GM18861 (cell line): ENCODE data around the gene P2RY12.

Source experiments
- ATAC-seq: cut with Tn5 transposase; IDR thresholded peaks from one replicate; pipeline ENCODE4 v1.9.1; 2021; ENCODE audit not compliant: unreplicated experiment

P2RY12 gene

DNA sequence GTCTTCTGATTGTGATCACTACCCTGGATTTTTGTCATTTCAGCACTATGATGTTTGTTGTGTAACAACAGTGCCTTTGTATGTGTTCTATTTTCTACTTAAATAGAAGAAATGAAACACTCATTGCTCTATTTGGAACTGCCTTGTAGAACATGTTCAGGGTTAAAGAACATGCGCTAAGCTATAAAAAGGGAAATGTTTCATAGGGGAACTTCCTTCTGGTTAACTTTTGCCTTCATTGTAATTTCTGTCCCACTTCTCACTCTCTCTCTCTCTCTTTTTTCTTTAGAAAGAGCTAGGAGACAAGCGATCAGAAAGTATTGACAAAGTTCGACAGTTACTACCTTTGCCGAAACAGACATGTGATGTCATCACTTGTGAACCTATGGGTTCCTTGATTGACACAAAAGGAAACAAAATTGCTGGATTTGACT, at the start of gene P2RY12:
P2RY12 (minus strand) TSS at position 13 of the 434 bp plus-strand sequence. CDS start 45,908 bp downstream, outside the sequence.
- ATAC-seq = peak; percentile 32

DNA sequence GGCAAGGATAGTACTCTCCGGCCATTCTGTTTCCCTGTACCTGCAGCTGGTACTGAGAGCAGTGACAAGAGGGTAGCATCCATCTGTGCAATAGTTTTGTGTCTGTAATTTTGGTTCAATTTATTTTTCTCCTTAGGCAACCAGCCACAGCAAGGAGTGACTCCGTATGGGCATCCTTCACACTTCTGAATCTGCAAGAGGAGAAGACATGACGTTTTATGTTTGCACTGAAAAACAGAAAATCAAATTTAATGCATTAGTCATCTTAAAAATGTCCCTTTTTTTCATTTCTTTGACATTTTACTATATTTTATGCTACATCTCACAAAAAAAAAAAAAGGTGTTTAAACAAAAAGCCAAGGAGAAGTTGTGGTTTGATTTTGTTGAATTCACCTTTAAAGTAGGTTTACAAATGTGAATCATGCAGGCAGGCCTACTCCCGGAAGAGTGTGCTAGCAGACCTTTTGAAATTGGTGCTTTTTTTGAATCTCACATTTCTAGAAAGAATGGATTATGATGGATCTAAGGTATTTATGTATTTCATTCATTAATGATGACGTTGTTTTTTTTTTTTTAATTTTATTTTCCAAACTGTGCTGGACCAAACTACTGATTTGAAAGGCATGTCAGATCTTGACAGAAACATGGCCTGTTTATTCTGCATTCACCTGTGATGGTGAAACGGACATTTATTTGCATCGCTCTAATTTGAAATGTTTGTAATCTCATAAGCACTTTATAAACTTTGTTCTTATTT, 48.2 kb upstream of the P2RY12 start:
- ATAC-seq = no peak

DNA sequence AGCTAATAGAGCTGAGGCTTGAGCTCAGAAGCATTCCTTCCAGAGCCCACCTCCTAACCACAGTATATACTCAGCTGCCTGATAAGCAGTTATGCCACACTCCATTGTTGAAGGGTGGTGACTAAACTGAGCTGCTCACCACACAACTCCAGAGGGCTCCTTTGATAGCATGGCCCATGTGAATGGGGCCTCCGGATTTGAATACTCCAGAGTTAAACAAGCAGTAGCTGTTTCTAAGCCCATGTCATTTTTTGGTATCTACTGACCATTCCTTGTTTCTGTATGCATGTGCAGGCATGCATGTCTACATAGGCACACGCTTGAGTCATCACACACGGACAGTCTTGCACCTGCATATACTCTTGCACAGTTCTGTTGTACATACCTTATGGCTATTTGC, 47.4 kb upstream of the P2RY12 start:
- ATAC-seq = no peak

DNA sequence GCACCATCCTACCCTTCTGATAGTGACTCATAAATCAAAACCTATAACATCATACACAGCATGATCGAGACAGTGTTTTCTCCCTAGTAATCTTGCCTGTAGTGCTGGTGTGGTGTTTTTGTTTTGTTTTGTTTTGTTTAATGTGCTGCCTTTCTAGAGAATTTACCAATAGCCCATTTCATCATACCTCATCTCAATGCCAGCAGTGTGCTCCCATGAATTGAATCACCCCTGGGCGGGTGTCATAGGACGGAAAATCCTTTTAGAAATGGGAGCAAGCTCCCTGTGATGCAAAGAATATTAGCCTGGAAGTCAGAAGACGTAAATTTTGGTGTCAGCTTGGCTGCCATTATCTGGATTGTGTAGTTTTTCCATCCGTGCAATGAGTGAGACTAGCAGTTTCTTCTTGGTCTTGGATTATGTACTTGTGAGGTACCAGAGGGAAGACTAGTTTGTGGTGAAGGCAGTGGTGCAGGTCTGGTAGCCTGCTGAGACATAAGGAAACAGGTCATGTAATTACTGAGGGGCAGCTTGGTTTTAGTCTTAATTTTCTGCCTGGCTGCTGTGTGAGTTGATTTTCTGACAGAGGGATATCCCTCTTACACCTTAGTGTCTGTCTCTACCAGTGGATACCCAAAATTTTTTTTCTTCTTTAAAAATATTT, 46.4 kb upstream of the P2RY12 start:
- no peak for ATAC-seq

DNA sequence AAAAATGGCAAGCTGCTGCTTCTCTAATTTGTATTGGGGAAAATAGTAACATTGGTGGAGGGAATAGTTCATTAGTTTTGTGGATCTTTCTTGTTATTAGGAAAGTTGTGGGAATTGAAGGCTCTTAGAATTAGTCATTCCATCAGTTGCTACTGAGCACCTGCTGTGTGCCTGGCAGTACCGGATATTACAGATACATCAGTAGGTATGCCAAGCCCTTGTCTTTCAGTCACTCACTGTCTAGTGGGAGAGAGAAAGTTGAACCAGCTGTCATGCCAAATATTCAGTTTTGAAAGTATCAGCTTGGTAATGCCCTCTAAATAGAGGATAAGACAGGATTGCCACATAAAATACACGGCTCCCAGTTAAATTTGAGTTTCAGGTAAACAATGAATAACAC, 43.8 kb upstream of the P2RY12 start:
- ATAC-seq = no peak

DNA sequence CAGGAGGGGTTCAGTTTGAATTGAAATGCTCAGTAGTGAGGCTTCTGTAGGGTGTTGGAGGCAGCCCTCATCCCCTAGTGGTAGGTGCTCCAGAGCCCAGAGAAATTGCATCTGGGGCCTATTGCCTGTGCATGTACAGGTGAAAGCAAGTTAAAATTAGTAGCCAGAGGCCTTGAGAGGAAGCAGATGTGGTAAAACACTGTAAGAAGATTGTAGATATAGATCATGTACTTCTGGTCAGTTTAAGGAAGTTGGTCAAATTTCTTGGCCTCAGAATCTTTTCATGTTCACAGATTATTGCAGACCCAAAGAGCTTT, 41.7 kb upstream of the P2RY12 start:
- ATAC-seq = peak; percentile 94

DNA sequence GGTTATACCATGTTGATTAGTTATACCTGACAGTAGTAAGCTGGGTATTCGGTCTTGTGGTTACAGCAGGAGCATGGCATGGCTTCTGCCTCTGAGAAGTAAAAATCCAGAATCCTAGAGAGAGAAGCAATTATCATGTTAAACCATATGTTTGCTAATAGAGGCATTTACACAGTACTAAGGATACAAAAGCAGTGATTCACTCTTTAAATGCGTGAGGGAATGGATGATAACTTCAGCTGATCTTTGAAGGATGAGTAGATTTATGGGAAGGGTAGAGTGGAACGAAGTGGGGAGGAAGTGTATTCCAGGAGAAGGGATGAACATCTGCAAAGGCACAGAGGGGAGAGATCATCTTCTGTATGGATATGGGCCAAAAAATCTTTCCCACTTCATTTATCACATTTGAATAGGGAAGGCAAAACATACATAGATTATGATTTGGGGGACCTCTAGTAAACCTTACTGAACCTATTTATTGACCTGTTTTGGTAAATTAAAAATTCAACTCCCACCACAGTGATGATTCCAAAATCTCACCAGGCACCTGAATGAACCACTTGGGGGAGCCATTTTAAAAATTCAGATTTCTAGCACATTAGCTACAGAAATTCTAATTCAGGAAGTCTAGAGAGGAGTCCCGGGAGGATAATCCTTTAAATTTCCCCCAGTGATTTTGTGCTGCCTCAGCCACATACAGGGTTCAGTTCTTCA, 41.2 kb upstream of the P2RY12 start:
- peak; percentile 6 for ATAC-seq

DNA sequence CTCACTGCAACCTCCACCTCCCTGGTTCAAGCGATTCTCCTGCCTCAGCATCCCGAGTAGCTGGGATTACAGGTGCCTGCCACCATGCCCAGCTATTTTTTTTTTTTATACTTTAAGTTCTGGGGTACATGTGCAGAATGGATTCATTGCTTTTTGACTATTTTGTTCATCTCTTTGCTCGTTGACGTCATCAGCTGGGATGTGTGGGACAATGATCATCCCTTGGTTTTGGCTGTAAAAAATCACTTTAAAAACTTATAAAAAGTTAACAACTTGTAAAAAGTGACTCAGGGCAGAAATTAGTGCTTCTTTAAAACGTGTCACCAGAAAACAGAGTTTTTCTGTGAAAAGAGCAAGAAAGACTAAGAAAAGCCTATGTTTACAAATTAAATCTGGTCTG, 38.5 kb upstream of the P2RY12 start:
- ATAC-seq = no peak

DNA sequence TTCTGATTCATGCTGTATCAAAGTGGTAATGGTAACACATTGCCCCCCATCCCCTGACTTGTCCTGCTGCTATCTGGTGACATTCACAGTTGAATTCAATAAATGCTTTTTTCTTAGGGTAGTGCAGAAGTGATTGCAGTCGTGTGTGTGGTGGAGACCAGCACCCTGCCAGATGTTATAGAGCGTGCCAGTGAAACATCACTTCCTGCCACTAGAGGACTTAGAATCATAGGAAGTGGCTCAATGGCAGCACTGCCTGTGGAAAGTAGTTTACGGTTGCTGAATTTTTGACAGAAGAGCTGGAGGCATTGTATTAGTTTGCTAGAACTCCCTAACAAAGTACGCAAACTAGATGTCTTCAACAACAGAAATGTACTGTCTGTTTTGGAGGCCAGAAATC, 37.4 kb upstream of the P2RY12 start:
- no peak for ATAC-seq

DNA sequence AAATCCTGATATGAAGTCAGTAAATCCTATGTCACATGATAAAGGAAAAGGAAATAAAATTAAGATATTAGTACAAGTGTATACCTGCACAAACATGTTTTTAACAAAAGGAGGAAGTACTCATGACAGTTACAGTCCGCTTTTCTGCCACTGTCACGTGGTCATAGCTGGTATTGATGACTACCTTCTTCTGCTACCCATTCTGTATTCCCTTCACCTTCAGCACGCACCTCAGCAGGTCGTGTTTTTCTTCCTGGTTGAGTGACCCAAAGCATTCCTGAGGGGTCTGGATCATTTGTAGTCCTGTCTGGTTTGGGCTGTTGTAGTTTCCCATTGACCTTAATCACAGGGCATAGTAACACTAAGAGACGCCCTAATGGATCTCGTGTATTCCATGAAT, 35.3 kb upstream of the P2RY12 start:
- ATAC-seq = no peak

DNA sequence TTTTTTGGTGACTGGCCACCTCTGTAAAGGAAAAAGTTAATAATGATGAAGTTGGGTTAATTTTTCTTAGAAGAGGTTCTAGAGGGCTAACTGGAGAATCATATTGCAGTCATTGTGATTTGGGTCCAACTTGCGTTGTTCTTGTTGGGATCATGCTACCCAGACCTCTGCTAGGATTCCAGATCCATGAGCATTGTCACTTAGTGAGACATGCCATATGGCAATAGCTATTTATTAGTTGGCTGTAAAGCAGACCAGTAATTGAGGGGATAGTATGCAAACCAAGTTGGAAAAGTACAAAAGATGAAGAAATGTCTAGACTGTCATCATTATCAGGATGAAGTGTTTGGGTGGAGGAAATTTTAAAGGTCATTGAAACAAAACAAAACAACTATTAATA, 30.7 kb upstream of the P2RY12 start:
- ATAC-seq = no peak

DNA sequence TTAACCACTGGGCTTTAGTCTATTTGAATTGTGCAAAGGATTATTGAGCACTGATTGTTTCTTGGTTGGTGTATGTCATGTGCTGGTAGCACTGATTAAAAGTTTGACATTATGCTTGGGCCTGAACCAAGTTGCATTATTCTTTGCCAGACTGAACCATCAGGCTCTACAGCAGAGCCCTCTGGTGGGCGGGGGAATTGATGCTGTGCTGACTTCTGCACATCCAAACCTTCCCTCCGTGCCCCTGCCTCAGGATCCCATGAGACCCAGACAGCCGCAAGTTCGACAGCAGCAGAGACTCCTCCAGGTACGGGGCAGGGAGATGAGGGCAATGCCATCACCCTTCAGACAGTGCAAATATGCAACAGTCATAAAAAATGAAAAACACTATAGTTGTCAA, 28.4 kb upstream of the P2RY12 start:
- no peak for ATAC-seq

DNA sequence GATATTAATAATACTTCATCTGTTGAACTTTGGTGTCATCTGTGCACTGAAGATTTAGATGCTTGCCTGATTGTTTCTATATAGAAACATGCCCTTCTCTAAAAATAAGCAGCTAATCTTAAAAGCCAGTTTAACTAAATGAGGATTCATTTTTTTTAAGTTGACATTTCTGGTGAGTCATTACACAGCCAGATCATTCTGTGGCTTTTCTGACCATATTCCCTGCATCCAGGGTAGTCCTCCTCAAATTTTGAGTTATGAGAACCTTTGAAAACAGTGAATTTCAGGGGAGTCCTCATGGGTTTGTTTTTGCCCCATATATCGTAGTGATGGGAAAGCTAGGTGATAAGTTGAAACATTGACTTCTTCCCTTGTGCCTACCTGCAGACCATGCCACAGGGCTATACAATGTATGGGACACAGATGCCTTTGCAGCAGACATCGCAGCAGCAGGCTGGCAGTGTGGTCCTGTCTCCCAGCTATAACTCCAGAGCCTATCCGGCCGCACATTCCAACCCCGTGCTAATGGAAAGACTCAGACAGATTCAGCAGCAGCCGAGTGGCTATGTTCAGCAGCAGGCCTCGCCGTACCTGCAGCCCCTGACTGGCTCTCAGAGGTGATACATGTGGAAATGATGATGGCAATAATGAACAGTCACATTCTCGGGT, 26.5 kb upstream of the P2RY12 start:
- ATAC-seq = no peak

DNA sequence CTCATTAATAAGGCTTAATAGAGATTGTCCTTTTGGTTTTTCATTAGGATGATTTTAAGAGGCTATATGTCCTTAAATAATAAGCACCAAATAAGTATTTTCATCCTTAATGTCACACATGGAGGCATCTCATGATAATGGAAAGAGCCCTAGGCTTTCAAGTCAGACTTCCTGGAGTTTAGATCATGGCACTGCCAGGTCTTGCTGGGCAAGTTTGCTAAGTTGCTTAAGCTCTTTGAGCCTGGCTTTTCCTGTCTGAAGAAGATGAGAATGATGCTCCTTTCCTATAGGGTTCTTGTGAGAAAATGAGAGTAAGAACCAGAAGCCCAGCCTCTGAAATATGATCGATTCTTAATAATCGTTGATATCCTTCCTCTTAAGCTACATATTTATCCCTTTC, 23.4 kb upstream of the P2RY12 start:
- ATAC-seq = no peak

DNA sequence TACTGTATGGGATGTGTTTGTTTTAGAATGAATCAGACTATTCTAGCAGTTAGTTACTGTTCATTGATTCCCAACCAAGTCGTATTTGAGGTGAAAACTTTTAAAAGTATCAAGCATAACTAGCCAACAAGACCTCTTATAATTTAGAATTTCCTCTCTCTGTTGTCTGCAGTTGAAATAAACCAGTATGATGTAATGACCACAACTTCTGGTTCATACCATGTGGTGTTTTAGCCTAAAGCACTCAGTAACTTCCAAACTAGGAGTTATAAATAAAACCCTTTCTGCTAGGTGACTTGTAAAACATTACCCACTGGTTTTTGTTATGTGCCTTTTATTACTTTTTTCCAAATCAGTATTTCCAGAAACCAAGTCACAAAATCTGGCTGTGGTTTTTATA, 19.8 kb upstream of the P2RY12 start:
- peak; percentile 86 for ATAC-seq

DNA sequence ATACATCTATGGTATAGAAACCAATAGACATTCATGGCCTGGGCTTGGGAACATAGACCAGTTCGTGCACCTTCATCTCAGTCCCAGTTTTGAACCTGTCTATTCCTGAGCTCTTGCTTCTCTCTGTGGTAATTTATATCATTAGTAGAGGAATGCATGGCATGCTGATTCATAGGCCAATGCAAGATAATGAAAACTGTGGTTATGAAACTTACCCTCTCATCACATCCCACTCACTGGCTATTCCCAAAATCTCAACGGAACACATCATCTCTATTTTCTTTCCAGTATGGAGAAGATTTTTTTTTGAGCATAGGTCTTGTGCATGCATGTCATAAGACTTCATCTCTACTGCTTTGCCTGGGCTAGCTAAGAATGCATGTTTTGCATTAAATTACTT, 18.7 kb upstream of the P2RY12 start:
- no peak for ATAC-seq

DNA sequence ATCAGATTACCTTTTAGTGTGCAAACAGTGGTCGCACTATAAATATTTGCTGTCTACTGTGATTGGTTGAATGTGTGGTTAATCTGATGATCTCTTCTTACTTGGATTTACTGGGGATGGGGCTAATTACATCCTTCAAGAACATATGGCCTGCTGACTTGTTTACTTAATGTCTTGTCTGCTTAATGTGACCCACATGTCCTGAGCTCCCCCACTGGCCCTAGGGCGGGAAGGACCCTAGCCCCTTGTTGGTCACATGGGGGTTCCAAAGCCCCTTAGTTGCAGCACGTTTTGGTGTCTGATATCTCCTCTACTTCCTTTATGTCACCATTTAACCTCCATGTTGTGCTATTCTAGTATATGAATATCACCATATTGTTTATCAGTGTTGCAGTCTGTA, 17.8 kb upstream of the P2RY12 start:
- ATAC-seq = no peak

DNA sequence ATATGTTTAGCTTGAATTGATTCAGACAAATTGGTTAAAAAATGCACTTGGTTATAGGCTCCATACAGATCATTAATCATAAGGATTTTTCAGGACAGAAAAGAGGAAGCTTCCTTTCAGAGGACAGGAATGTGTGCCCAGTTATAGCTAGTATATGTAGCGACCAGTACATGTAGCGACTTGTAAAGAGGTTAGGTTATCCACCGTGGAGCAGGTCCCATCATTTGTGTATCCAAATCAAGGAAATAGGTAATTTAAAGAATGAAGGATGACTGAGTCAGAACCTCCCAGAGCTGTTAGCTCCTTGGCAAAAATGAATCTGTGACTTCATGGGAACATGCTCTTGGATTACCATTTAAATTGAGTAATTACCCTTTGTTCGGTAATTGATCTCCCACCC, 15.8 kb upstream of the P2RY12 start:
- no peak for ATAC-seq

DNA sequence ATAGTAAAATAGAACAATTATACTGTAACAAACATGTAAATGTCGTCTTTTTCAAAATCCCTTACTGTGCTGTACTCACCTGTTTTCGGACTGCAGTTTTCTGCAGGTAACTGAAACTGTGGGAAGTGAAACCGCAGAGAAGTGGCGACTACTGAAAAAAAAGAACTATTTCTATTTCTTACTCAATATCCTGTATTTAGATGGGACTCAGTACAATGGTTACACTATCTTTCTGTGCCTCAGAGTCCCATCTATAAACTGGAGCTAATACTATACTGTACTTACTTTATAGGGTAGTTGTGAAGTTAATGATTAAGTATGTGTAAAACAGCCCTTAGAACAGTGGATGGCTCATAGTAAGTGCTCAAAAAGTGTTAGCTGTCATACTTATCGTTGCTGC, 14.3 kb upstream of the P2RY12 start:
- ATAC-seq = peak; percentile 68

DNA sequence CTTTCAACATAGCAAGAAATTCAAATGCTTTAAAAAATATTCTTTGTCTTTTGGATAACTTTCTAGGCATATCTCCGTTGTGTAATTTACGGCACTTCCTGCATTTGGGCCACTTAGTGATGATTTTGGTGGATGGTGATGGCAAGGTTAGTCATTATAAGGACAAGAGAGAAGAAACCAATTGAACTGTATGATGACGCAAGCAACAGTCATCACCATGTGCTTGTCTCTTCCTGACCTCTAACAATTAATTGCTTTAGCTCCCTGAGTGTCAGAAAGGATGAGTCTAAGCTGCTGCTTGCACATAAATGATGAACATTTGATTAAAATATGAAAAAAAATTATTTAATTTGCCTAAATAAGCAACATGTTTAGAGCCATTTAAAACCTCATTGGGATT, 11.3 kb upstream of the P2RY12 start:
- no peak for ATAC-seq

DNA sequence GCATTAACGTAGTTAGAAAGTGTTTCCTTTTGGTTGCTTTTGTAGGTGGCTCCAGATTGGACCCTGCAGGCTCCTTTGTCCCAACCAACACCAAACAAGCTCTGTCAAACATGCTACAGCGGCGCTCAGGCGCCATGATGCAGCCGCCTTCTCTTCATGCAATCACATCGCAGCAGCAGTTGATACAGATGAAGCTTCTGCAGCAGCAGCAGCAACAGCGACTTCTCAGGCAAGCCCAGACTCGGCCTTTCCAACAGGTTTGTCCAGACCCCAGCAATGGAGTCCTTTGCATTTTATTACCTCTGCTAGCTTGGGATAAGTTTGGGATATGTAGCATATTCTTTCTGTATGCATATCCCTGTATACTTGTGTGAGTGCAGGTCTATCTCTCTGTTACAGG, 10.1 kb upstream of the P2RY12 start:
- ATAC-seq = no peak

DNA sequence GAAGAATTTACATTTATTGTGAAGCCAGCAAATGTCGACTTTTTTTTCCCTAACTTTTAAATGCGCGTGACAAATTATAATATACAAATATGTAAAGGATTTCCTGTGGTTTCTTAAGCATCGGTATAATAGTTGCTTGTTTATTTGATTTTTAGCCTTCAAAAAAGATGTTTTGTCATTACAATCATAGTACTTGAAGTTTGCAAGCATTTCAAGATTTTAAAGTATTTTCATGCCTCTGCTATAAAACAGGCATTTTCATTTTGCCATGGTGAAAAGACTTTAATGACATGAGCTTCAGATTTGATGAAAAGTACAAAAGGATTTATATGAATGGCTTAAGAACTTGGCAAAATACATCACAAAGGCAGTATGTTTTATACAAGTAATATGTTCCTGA, 9.4 kb upstream of the P2RY12 start:
- ATAC-seq = no peak
